NOMO-1 (cell line): Measurements from ENCODE around the gene NCKAP5.

Experiments
- DNase-seq, 2 experiments: peaks; one replicate each; lab custom pipeline; 2025; ENCODE audit not compliant: unreplicated experiment in 2 of 2; lab: John Stamatoyannopoulos, UW

Gene NCKAP5

GRCh38 chr2:132668189-132668823 lies 900.0 kb downstream of the NCKAP5 start:
- DNase-seq, result no peak

GRCh38 chr2:132667706-132668105 lies 900.6 kb downstream of the NCKAP5 start:
- DNase-seq, result no peak

- no peak for DNase-seq
These were observed 902.7 kb downstream of the NCKAP5 start for GRCh38 chr2:132665401-132666140.

- DNase-seq, result no peak
These were observed 904.2 kb downstream of the NCKAP5 start for GRCh38 chr2:132664096-132664495.

GRCh38 chr2:132662732-132663131 lies 905.5 kb downstream of the NCKAP5 start:
- no peak for DNase-seq

GRCh38 chr2:132659331-132659730 lies 908.9 kb downstream of the NCKAP5 start:
- no peak for DNase-seq

- no peak for DNase-seq
These were observed 911.8 kb downstream of the NCKAP5 start for GRCh38 chr2:132656266-132656975.

GRCh38 chr2:132654968-132655367 lies 913.3 kb downstream of the NCKAP5 start:
- DNase-seq, result no peak

GRCh38 chr2:132654335-132654734 lies 913.9 kb downstream of the NCKAP5 start:
- no peak for DNase-seq

GRCh38 chr2:132652474-132652873 lies 915.8 kb downstream of the NCKAP5 start:
- no peak for DNase-seq

- peak in 1 of 2 experiments; percentile 1 for DNase-seq
These were observed 916.9 kb downstream of the NCKAP5 start for GRCh38 chr2:132651115-132652045.

- DNase-seq, result no peak
These were observed 921.6 kb downstream of the NCKAP5 start for GRCh38 chr2:132646540-132647108.

- peak; percentile 24 to 48 for DNase-seq
These were observed 922.3 kb downstream of the NCKAP5 start for GRCh38 chr2:132645722-132646539.

- DNase-seq, result no peak
These were observed 923.1 kb downstream of the NCKAP5 start for GRCh38 chr2:132645176-132645575.

GRCh38 chr2:132642415-132642814 lies 925.8 kb downstream of the NCKAP5 start:
- DNase-seq, result no peak

GRCh38 chr2:132641819-132642218 lies 926.4 kb downstream of the NCKAP5 start:
- DNase-seq, result peak in 1 of 2 experiments; percentile 0

GRCh38 chr2:132640116-132640515 lies 928.1 kb downstream of the NCKAP5 start:
- no peak for DNase-seq

GRCh38 chr2:132638313-132639040 lies 929.8 kb downstream of the NCKAP5 start:
- no peak for DNase-seq

- no peak for DNase-seq
These were observed 931.9 kb downstream of the NCKAP5 start for GRCh38 chr2:132636346-132636745.
